Fibroblast of the conjunctiva (primary cell): ENCODE results near the gene IL18.
A peak's percentile ranks its signal among the peaks of the same experiment; 100 is the strongest.
"Not testable (repeated sequence)": the region's sequence is repeated elsewhere in the genome, so short reads cannot be mapped to it uniquely, and the experiment has no call there.

Experiments
- DNase-seq: peaks from one replicate; pipeline ENCODE4 v3.0.0-alpha.2; 2010; ENCODE audit warnings: low read depth

Gene IL18

GRCh38 chr11:112115386-112115785, 48.5 kb downstream of the IL18 start:
- DNase-seq = no peak

- no peak for DNase-seq
Observed at GRCh38 chr11:112114460-112114859, 49.4 kb downstream of the IL18 start.

- DNase-seq = peak; percentile 32
Observed at GRCh38 chr11:112113539-112114457, 50.1 kb downstream of the IL18 start.

GRCh38 chr11:112106070-112106469, 57.8 kb downstream of the IL18 start:
- no peak for DNase-seq

GRCh38 chr11:112103446-112103845, 60.4 kb downstream of the IL18 start:
- DNase-seq = no peak

- no peak for DNase-seq
Observed at GRCh38 chr11:112100462-112100861, 63.4 kb downstream of the IL18 start.

GRCh38 chr11:112097734-112098528, 66.0 kb downstream of the IL18 start:
- DNase-seq = no peak

GRCh38 chr11:112096194-112096593, 67.7 kb downstream of the IL18 start:
- DNase-seq = no peak

- not testable (repeated sequence) for DNase-seq
Observed at GRCh38 chr11:112095302-112095701, 68.6 kb downstream of the IL18 start.
